GM21786 (cell line): ENCODE measurements around the gene SNED1.

Source experiments
- ATAC-seq: cut with Tn5 transposase; IDR thresholded peaks from one replicate; pipeline ENCODE4 v1.9.1; 2021; ENCODE audit not compliant: unreplicated experiment

The SNED1 gene

DNA sequence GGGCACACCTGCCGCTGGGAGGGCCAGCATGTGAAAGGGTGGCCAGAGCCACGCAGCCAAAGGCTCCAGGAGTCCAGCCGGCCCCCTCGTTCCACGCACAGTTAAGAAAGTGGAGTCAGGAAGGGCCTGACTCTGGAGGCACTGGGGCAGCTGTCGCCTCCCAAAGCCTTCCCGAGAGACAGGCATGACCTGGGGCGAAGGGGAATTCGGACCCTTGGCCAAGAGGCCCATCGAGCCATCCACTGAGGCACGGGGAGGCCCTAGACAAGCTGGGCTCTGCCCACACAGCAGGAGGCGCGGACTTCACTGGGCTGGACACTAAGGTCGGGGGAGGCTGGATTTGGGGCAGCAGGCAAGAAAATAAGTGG lies 38.5 kb upstream of the SNED1 start:
- ATAC-seq, result no peak

DNA sequence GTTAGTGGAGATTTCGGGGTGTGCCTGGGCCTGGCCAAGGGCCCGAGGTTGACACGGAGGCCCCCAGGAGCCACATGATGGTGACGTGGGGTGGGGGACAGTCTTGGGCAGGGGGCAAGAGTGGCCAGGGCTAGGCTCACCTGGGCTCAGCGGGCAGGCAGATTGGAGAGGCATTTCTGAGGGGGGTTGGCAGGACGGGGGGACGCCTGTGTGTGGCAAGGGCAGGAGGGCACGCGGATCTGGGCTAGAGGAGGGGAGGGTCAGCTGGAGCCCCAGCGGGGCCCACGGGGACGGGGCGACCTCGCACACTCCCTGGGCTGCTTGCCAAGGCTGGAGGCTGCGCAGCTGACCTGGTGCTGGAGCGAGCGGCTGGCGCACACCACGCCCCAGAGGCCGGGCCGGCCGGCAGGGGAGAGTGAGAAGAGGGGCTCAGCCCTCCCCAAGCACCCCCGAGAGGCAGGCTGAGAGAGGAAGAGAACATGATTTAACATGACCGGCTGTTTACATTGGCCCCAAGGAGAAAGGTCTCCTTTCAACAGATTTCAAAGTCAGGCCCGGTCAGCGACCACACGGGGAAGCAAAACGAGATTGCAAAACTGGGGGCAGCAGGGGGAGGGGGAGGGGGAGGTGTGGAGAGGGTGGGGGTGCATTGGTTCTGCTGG lies 38.0 kb upstream of the SNED1 start:
- no peak for ATAC-seq

DNA sequence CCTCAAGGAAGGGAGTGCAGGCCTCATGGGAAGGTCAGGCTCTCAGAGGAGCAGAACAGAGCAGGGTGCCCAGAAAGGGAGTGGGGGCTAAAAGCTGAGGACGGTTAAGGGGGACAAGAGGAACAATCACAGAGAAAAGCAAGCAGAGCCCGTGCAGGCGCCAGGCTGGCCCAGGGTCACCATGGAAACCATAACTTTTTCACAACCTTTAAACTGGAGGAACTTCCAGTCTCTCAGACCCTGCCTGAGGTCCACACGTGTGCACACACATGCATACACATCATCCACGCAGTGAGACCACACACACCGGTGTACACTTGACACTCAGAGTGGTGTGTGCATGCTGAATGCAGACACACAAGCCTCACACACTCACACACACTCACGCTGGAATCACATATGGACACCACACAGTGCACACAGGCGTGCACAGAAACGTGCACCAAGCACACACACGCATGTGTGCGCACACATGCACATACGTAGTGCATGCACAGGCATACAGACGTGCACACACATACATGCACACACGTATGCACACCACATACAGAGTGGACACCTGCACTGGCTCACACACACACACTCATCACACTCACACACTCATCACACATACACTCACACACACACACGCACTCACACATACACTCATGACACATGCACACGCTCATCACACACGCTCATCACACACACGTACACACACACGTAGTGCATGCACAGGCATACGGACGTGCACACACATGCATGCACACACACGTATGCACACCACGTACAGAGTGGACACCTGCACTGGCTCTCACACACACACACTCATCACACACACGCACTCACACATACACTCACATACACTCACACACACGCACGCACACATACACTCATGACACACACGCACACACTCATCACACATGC lies 37.2 kb upstream of the SNED1 start:
- no peak for ATAC-seq

DNA sequence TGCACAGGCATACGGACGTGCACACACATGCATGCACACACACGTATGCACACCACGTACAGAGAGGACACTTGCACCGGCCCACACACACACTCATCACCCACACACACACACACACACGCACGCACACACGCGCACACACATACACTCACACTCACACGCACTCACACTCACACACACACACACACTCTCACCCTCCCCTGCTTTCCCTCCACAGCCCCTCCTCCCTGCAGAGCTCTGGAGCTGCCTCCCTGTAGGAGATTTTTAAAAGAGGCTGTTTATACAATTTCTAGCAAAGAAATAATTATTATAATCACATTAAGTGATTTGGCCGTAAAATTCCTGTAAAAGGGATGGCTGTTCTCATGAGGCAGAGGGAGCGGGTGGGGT lies 36.5 kb upstream of the SNED1 start:
- ATAC-seq, result no peak

DNA sequence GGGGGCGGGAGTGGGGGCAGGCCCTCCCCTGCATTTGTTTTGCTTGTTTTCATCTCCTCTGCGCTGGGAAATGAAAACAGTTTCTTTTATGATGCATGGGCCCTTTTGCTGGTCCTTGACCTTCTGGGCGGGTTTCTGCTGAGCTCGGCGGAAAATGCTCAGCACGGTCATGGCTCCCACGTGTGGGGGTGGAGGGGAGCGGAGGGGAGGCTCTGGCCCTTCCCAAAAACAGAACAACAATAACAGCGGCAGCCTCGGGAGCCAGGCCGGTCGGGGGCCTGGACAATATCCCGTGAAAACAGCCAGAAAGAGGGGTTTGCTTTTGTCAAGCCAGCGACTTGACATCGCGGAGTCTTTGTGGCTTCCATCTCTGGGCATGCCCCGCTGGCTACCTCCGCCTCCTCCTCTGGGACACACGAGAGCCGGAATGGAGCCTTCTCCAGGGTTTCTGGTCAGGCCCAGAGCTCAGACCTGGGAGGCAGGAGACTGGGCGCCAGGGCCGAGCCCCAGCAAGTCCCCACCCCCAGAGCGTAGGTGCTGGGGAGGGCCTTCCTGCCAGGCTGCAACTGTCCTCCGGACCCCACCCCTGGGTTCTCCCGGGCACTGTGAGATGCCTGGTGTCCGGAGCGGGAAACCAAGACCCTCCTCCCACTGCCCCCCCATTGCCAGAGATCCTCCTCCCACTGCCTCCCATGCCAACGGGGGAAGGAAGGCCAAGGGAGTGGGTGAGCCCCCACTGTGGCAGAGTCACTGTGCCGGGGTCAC lies 35.9 kb upstream of the SNED1 start:
- no peak for ATAC-seq

DNA sequence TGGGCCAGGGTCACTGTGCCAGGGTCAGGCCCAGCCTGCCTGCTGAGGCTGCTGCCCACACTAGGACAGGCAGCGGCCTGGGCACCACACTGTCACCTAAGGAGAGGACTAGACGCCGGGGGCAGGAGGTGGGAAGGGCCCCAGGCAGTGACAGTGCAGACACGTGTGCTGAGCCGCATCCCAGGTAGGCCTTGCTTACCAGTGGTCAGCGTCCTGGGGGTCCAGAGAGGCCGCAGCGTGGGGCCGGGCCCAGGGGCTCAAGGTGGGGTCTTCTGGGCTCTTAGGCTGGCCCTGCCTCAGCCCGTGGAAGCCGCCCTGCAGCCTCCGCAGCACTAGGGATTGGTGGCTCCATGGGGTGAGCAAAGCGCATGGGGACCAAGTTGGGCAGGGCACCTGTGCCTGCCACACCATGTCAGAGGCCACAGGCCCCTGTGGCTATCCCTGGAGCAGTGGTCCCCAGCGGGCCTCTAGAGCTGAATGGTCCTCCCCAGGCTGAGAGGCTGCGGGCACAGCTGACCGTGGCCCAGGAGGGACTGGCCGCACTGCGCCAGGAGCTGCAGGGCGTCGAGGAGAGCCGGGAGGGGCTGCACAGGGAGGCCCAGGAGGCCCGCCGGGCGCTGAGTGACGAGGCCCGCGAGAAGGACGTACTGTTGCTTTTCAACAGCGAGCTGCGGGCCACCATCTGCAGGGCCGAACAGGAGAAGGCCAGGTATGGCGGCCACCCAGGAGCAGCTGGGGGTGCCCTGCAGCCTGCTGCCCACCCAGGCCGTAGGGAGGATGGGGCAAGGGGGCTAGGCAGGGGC lies 35.2 kb upstream of the SNED1 start:
- no peak for ATAC-seq

DNA sequence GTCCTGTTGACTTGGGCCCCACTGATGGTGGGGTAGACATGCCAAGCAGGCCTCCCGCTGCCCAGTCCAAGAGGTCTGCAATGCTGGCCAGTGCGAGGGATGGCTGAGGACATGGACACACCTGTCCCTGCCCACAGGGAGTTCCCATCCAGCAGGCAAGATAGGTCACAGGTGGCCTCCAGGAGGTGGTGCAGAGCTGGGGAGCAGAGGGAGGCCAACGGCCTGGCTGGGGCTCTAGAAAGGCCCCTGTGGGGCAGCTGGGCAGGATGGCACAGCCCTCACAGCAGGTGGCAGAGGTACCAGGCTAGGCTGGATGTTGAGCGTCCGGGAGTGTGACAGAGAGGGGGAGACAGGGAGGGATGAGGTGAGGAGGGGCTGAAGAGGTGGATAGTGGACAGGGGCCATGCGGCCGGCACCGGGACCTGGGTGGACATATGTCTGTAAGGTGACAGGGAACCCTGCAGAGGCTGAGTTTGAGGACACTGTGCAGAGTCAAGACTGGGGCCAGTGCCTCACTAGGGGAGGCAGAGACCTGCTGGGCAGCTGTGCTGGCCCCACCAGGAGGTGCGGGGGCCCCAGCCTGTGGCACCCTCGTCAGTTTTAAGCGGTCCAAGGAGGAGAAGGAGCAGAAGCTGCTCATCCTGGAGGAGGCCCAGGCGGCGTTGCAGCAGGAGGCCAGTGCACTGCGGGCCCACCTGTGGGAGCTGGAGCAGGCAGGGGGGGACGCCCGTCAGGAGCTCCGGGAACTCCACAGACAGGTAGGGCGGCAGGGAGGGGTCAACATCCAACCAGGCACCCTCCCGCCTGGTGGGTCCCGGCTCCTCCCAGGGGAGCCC lies 34.3 kb upstream of the SNED1 start:
- ATAC-seq, result no peak

DNA sequence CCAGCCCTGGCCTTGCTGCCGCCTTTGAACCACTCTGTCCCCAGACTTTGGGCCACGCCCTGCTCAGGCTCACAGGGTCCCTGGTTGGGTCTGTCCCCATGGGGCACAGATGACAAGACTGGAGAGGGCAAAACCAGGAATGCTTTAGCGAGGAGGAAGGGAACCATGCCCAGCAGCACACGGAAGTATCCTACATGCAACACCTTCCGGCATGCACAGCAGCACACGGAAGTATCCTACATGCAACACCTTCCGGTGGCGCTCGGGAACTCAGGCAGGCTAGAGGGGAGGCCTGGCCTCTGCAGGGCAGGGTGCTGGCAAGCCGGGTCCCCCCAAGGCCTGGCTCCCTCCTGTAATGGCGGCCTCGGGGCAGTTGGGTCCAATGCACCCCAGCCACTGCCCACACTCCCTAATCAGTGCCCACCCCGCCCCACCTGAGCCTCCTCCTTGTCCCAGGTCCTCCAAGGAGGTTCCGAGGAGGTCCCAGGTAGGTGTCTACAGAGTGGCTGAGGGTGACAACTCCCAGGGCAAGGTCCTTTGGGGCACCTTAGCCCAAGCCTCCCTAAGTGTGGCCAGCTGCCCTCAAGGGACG lies 33.6 kb upstream of the SNED1 start:
- ATAC-seq, result no peak

DNA sequence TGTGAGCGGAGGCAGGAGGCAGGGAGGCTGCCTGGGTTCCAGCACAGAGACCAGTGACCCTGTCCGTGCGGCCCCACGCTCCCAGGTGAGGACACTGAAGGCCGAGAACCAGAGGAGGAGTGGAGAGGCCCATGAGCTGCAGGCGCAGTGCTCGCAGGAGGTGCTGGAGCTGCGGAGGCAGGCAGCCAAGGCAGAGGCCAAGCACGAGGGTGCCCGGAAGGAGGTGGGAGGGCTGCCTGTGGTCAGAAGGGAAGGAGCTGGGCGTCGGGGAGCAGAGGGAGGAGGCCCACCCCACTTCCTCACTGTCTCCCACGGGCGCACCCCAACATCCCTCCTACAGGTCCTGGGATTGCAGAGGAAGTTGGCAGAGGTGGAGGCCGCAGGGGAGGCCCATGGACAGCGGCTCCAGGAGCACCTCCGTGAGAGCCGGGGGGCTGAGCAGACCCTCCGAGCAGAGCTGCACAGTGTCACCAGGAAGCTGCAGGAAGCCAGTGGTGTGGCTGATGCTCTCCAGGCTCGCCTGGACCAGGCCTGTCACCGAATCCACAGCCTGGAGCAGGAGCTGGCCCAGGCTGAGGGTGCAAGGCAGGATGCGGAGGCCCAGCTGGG lies 33.0 kb upstream of the SNED1 start:
- ATAC-seq, result no peak

DNA sequence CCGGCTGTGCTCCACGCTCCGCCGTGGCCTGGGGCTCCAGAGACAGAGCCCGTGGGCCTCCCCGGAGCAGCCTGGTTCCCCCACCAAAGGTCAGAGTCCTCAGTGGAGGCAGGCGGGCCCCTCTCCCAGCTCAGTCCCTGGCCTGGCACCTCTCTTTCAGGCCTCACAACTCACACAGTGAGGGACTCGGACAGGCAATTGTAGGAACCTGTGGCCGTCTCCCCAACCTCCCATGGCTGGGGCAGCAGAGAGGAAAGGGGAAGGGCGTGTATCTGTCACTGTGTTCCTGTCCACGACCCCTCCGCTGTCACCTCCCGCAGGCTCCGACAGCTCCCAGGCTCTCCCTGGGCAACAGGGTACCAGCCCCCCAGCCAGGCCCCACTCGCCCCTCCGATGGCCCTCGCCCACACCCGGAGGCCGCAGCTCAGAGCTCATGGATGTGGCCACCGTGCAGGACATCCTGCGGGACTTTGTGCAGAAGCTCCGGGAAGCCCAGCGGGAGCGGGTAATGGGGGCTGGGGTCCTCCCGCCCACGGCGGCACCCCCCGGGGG lies 32.4 kb upstream of the SNED1 start:
- ATAC-seq, result no peak

DNA sequence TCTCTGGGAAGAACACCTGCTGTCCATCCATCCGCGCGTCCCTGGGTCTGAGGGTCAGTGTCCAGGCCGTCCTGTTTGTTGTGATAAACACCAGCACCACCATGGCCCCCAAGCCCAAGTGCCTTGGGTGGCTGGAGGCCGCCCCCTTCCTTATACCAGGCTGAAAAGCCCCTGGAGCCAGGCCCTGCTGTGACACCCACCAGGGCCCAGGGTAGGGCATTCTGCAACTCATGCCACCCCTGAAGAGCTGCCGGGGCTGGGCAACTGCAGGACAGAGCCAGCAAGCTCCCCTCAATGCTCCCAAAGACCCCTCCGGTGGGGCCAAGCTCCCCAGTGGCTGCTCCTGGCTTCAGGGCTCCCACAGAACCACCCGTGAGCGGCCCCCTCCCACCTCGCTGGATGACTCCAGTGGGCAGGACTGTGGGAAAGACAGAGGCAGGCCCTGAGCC lies 31.9 kb upstream of the SNED1 start:
- ATAC-seq, result no peak

DNA sequence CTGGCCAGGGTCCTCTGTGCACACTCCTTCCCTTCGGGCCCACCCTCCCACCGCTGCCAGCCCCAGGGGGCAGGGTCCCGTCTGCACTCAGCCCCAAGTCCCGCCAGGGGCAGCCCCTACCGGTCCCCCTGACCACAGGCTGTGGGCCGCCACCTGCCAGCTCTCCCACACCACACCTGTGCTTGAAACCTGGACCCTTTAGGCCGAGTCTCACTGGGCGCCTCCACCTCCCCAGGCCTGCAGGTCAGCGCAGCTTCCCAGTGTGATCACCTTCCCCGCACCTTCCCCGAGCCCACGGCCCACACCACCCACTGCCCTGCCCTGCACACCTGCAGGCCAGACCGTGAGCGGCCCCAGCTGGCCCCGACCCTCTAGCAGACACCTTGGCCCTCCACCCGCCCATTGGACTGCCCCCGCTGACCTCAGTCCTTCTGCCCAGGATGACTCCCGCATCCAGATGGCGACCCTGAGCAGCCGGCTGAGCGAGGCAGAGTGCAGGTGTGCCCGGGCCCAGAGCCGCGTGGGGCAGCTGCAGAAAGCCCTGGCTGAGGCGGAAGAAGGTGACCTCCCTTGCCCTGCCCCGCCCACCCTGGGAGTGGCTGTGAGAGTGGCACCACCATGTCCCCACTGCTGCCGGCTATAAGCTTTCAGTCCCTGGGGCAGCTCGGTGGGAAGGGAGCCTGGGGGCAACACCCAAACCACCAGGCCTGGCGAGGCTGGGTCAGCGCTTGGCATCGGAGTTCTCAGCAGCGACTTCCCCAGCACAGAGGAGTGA lies 31.3 kb upstream of the SNED1 start:
- ATAC-seq, result no peak

DNA sequence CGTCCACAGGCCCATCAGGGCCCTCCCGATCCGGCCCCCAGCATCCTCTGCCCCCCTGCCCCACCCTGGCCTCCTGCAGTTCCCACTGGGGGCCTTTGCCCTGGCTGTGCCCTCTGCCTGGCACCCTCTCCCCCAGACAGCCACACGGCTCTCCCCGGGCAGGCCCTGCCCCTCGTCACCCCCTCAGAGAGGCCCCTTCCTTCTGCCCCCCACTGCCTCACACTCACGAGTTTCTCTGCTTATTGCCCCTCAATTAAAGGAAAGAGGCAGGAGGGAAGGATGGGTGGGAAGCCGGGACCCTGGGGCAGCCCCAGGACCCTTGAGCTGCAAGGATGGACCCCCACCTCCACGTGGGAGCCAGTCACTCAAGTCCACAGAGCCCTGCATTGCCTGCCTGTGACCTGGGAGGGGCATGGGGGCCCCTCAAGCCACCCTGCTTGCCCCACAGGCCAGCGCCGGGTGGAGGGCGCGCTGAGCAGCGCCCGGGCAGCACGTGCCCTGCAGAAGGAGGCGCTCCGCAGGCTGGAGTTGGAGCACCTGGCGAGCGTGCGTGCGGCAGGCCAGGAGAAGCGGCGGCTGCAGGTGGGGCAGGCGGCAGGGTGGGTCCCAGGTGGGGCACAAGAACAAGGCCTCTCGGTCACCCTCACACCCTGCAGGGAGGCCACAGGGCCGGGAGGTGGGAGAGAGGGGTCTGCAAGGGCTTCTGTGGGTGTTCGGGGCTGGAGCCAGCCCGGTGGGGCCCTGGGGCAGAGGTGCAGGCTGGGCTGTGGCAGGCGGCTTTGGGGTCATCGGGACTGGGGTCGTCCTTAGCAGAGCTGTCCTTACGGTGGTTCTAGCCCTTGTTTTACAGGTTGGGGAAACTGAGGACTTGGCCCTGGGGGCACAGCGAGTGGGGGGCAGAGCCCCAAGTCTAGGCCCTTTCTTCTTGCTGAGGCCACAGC lies 30.5 kb upstream of the SNED1 start:
- no peak for ATAC-seq

DNA sequence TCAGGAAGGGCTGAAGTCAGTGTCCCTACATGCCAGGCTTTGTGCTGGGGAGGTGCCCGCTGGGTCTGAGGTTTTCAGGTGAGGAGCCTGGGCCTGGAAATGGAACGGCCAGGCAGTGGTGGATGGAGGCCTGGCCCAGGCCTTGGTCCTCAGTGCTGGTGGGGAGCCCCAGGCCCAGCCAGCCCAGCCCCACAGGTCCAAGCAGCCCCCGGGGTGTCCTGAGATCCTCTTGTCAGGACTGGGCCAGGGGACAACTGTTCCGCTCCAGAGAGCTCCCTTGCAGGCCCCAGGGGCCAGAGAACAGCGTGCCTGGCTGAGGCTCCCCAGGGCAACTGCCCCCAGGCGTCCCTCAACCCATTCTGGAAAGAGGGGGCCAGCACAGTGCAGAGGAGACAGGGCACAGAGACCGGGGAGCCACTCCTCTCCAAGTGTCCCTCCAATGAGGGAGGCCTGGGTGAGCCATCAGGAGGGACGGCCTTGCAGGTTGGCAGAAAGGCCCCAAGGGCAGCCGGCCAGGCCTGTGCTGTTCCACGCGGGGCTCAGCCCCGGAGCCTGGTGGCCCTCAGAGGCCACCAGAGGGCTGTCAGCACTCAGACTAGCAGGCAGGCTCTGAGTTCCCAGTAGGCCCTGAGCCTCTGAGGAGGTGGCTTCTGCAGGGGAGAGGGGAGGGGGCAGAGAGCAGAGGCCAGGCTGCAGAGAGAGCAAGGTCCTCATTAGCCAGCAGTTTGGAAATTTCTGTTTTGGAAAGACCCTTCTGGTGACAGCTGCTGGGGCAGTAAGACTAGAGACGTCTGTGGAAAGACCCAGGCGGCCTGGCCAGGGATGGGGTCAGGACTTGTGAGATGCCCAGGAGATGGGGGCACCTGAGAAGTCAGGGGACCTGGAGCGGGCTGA lies 29.4 kb upstream of the SNED1 start:
- ATAC-seq, result no peak

DNA sequence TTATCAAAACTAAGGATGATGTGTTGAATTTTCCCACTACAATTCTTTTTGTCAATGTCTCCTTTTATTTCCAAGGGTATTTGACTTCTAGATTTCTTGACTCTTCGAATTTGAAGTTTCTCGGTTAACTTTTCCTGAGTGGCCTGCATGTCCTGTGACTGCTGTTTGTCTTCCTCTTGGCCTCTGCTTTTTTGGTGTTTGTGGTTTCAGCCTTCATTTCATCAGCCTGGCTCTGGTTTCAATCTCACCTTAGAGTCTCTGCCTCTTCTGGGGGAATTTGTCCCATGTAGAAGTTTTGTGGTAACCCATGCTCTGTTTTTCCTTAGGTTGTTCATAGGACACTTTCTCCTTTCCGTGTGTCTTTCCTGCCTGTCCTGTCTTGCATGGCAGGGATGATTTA lies 28.3 kb upstream of the SNED1 start:
- no peak for ATAC-seq

DNA sequence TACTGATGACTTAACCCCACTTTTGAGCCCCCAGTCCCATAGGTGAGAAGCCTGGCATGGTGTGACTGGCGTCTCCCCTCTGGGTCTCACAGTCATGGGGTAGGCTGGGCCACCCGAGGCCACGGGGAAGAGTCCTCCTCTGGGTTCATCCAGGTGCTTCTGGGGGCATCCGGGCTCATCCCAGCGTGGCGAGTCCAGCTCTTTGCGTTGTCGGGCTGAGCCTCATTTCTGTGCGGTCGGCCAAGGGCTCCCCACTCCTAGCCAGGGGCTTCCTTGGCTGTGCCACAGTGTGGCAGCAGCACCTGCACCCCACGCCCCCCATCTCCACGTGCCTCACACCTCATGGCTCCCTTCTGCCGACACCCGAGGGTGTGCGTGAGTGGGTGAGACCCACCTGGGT lies 27.6 kb upstream of the SNED1 start:
- no peak for ATAC-seq
